Measurements from ENCODE around the gene DTX3.

DNA sequence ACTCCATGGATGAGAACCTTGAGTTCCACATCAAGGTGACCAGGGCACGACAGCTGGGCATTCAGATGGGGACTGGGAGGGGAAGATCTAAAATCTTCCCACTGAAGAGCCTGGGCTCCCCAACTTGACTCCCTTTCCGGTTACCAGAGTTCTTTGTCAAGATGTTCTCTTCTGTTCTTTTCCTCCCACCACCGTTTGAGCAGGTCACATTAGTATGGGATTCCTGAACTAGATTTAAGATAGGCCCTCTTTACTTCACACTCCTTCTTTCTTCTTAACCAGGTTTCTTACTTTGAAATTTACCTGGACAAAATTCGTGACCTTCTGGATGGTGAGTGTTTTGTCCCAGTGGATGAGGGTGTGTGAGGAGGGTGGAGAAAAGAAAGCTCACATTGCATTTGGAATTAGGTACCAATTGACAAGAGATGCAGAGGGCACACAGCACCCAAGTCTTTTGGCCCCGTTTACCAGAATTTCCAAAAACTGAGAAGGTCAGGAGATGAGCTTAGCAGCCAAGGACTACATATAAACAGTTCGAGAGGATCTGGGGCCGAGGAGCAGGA, 40.4 kb upstream of the DTX3 start:
- no peak for TF ChIP-seq TCF12 (IDR thresholded peaks at IDR 0.05)
- no peak for TF ChIP-seq TCF12 (CRISPR knock-in tag; IDR thresholded peaks at IDR 0.05)
- no peak for TF ChIP-seq ZNF274 (CRISPR knock-in tag; IDR thresholded peaks at IDR 0.05)
- no peak for TF ChIP-seq ZNF234 (CRISPR knock-in tag; conservative IDR thresholded peaks at IDR 0.05)
- TF ChIP-seq POLR2AphosphoS5 (IDR thresholded peaks at IDR 0.05; ENCODE audit: low read depth, low read length): no peak
- TF ChIP-seq SRF (IDR thresholded peaks at IDR 0.05; ENCODE audit: low read depth, low read length): no peak
- TF ChIP-seq FOXP1 (IDR thresholded peaks at IDR 0.05): no peak
- no peak for TF ChIP-seq FOXP1 (CRISPR knock-in tag; IDR thresholded peaks at IDR 0.05)
- TF ChIP-seq SETDB1 (CRISPR knock-in tag; IDR thresholded peaks at IDR 0.05; ENCODE audit: borderline replicate concordance): no peak
- no peak for TF ChIP-seq HCFC1 (IDR thresholded peaks at IDR 0.05; ENCODE audit: low read depth, low read length)

Measured in HepG2 (cell line).